GM18502 (cell line): ENCODE results near the gene SCN8A.
"Not testable (repeated sequence)": the region's sequence is repeated elsewhere in the genome, so short reads cannot be mapped to it uniquely, and the experiment has no call there.

Experiments
- ATAC-seq: cut with Tn5 transposase; IDR thresholded peaks from one replicate; pipeline ENCODE4 v1.9.1; 2021; ENCODE audit warnings: mild to moderate bottlenecking; ENCODE audit not compliant: unreplicated experiment, poor library complexity

The SCN8A gene

DNA sequence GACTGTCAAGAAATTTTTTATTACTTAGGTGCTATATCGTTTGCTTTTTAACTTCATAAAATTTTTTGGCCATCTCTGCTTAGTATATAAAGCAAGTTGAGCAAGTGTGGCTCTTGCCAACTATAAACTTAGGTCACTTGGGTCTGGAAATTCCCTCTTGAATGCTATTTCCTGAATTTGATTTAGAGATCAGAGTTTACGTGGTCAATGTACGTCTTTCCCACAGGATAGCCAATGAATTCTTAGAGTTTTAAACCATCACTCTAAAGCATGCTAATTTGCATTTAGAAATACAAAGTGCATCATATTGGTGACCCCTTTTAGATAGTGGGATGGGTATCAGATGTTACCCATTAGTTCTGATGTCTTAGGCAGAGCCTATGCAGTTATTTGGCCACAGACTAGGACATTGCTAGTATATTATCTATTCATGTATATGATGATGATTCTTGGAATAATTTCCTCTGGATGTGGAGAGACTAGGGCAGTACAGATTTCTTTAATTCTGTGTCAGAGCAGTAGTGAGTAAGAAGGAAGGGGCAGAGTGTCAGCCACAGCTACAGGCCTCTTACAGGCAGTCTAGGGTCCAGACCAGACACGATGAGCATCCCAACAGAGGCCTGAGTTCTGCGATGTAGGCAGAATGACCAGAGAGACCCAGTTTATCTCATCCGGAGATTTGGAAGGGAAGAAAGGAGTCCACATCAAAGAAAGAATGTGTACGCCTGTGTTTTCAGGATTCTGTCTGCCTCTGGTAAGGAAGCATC is 30.3 kb downstream of the SCN8A start:
- no peak for ATAC-seq

DNA sequence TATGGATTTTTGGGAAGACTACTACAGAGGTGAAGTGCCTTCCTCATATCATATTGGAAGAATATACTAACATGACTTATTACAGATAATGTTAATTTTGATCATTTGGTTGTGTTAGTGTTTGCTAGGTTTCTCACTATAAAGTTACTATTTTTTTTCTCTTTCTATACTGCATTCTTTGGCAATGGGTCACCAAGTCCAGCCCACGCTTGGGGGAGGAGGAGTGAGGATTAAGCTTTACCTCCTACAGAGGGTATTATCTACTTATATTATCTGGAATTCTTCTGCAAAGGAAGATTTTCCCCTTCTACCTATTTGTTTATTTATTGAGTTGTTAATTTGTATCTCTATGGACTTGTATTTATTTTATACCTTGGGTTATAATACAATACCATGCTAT is 31.5 kb downstream of the SCN8A start:
- no peak for ATAC-seq

- no peak for ATAC-seq
Observed at GRCh38 chr12:51625370-51625769, 34.3 kb downstream of the SCN8A start.

- no peak for ATAC-seq
Observed at GRCh38 chr12:51626115-51626514, 35.1 kb downstream of the SCN8A start.

DNA sequence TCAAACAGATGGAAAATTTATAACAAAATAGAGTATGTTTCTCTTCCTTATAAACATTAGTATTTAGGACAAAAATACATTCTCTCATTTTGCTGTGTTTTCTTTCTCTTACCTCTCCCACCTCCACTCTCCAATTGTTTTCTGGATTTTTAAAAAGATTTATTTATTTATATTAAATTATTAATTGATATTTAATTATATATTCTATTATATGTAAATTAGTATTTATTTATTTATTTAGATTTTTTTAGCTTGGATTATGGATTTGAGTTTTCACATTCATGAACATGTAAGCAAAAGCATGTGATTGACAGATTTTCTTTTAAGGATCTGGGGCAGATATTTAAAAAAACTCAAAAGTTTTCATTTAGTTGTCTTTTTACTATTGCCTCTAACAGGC is 35.6 kb downstream of the SCN8A start:
- no peak for ATAC-seq

GRCh38 chr12:51630256-51630880 is 39.3 kb downstream of the SCN8A start:
- ATAC-seq = no peak

DNA sequence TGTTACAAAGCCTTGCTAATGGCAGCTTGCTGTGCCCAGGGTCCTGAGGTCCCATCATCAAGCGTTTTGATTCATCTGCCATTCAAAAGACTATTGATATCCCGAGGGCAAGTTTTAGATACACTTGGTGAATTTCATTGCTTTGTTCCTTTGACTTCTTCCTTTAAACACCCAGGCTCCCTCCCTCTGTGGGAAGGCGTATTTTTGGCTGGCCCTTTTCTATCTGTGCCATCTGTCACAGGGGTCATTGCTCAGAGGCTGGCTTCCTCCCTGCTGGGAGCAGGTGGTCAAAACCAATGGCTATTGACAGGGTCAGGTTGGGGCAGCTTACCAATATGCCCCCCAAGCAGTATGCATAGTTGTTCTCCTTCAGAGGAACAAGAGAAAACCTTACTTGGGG is 40.0 kb downstream of the SCN8A start:
- no peak for ATAC-seq

- ATAC-seq = no peak
Observed at GRCh38 chr12:51631591-51631990, 40.6 kb downstream of the SCN8A start.

- no peak for ATAC-seq
Observed at GRCh38 chr12:51632623-51633022, 41.6 kb downstream of the SCN8A start.

GRCh38 chr12:51635346-51635745 is 44.3 kb downstream of the SCN8A start:
- no peak for ATAC-seq

DNA sequence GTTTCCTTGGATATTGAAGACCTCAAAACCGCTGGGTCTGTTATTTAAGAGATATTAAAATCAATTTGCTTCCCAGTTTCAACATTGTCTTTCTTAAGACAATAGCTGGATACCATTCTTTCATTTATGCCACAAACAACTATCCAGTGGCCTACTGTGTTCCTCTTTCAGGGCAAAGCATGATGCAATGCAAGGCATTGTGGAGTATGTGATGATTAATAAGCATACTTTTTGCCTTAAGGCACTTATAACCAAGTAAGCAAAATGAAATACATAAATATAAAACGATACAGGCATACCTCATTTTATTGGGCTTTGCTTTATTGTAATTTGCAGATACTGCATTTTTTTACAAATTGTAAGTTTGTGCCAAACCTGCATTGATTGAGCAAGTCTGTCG is 45.5 kb downstream of the SCN8A start:
- ATAC-seq = no peak

- no peak for ATAC-seq
Observed at GRCh38 chr12:51636986-51637385, 46.0 kb downstream of the SCN8A start.

GRCh38 chr12:51639361-51639760 is 48.3 kb downstream of the SCN8A start:
- no peak for ATAC-seq

- ATAC-seq = no peak
Observed at GRCh38 chr12:51642286-51642685, 51.3 kb downstream of the SCN8A start.

DNA sequence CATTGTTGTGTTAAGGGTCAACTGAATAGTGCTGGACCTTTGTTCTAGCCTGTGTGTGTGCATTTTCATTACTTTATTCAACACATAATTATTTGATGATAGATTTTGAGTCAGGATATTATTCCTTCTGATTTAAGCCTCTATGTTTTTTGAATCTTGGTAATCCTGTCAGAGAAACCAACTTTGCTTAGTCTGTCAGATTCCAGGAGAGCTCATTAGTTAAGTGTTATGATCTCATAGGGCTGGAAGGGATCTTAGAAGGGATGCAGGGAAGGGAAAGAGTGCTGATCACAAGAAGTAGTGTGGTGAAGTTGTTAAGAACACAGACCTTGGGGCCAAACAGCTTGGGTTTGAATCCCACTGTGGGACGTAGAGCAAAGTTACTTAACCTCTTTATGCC is 52.9 kb downstream of the SCN8A start:
- ATAC-seq = no peak

DNA sequence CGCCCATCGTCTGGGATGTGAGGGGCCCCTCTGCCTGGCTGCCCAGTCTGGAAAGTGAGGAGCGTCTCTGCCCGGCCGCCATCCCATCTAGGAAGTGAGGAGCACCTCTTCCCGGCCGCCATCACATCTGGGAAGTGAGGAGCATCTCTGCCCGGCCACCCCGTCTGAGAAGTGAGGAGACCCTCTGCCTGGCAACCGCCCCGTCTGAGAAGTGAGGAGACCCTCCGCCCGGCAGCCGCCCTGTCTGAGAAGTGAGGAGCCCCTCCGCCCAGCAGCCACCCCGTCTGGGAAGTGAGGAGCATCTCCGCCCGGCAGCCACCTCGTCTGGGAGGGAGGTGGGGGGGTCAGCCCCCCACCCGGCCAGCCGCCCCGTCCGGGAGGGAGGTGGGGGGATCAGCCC is 53.7 kb downstream of the SCN8A start:
- ATAC-seq = not testable (repeated sequence)

DNA sequence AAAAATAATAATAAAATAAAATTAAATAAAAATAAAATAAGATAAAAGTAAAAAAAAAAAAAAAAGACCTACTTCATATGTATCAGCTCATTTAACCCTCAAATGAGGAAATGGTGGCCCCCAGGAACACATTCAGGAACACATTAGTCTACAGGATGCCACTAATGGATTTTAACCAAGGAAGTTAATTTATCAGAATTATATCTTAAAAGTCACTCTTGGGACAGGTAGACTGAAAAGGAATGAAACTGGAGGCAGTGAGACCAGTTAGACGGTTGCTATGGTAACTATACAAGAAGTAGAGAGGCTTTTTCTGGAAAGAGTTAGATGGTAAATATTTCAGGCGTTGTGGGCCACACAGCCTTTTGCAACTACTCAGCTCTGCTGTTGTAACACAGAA is 54.9 kb downstream of the SCN8A start:
- ATAC-seq = no peak

- no peak for ATAC-seq
Observed at GRCh38 chr12:51647647-51648046, 56.6 kb downstream of the SCN8A start.

- no peak for ATAC-seq
Observed at GRCh38 chr12:51653431-51653830, 62.4 kb downstream of the SCN8A start.

GRCh38 chr12:51661199-51661598 is 70.2 kb downstream of the SCN8A start:
- ATAC-seq = no peak

GRCh38 chr12:51661836-51662235 is 70.8 kb downstream of the SCN8A start:
- no peak for ATAC-seq

DNA sequence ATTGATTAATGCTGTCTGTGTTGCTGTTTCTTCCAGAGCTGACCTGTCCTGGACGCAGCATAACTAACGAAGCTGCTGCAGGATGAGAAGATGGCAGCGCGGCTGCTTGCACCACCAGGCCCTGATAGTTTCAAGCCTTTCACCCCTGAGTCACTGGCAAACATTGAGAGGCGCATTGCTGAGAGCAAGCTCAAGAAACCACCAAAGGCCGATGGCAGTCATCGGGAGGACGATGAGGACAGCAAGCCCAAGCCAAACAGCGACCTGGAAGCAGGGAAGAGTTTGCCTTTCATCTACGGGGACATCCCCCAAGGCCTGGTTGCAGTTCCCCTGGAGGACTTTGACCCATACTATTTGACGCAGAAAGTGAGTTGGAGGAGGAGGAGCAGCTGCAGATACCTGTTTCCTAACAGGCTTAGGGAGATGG is 71.7 kb downstream of the SCN8A start:
- ATAC-seq = no peak
